ENCODE measurements around the gene LGSN.
A peak's percentile ranks its signal among the peaks of the same experiment; 100 is the strongest.
"Not testable (repeated sequence)": the region's sequence is repeated elsewhere in the genome, so short reads cannot be mapped to it uniquely, and the experiment has no call there.

LGSN gene

DNA sequence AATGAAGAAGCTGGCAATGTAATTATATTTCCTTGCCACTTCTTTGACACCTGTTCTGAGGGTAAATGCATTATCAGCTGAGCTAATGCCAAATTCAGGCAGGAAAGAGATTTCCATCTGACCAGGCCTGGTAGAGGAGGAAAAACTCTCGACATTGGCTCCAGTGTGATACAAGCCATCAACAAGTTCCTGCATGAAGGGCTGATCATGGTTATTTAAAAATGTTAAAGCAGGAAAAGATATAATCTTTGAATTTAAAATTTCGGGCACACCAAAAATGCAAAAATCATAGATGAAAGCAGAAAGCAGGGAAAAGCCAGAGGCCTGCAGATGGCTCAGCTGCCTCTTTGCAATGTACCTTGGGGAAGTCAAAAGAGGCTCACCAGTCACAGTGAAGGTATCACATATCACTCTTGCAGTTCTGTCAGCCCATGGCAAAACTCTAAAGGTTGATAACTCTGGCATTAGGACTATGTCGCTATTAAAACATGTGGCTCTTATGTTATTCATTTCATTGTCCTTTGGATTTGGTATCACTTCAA, 39.1 kb downstream of the LGSN start:
- DNase-seq (ENCODE audit: low read depth), result no peak
- no peak overlapping the region for H3K4me3 ChIP-seq (ENCODE audit: low read depth, low read length)
- no peak for TF ChIP-seq CTCF (conservative IDR thresholded peaks at IDR 0.05; ENCODE audit: low read depth, low read length)

DNA sequence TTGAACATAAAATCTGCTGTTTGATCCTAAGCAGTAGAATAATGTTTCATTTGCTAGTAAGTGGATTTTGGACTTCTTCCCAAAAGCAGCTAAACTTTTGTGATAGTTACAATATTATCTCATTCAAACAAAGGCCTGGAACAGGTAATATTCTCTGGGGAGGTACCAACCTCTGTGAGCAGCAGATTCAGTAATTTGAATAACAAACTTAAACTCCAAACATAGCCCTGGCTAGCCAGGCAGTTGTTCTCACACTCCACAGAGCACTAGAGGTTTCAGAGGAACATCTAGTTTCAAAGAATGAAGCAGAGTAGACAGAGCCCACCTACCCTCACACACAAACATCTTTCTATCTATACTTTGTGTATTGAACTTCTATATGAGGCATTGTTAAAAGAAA, 40.9 kb downstream of the LGSN start:
- no peak for TF ChIP-seq CTCF (conservative IDR thresholded peaks at IDR 0.05; ENCODE audit: low read depth, low read length)

DNA sequence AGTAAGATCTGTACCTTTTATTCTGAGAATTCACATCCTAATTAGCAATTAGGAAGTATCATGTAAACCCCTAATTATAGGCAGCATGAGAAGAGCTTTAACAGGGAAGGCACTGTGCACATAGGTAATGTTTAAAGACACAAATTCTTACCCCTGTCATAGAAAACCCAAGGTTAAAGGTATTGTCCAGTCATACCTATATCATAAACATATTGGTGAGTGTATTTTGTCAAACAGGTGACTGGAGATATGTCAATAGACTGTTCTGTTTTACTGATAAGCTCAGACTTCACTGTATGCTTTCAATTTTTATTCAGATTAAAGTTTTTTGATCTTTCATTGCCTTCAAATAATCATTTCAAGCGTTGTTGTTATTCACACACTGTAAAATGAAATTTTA, 43.8 kb downstream of the LGSN start:
- no peak for DNase-seq (ENCODE audit: low read depth)
- no peak for TF ChIP-seq CTCF (conservative IDR thresholded peaks at IDR 0.05; ENCODE audit: low read depth, low read length)
- H3K4me3 ChIP-seq (ENCODE audit: low read depth, low read length), result no peak overlapping the region

More for the DNA sequence above, 40.9 kb downstream of the LGSN start:
- H3K4me3 ChIP-seq (ENCODE audit: low read depth, low read length), result no peak overlapping the region
- no peak for DNase-seq (ENCODE audit: low read depth)

DNA sequence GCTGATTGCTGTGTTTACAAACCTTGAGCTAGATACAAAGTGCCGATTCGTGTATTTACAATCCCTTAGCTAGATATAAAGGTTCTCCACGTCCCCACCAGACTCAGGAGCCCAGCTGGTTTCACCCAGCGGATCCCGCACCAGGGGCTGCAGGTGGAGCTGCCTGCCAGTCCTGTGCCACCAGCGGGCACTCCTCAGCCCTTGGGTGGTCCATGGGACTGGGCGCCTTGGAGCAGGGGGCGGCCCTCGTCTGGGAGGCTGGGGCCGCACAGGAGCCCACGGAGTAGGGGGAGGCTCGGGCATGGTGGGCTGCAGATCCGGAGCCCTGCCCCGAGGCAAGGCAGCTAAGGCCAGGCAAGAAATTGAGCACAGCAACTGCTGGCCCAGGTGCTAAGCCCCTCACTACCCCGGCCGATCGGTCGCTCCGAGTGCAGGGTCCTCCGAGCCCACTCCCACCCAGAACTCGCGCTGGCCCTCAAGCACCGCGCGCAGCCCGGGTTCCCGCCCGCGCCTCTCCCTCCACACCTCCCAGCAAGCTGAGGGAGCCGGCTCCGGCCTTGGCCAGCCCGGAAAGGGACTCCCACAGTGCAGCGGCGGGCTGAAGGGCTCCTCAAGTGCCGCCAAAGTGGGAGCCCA, 44.9 kb downstream of the LGSN start:
- H3K4me3 ChIP-seq (ENCODE audit: low read depth, low read length); DNase-seq (ENCODE audit: low read depth): not testable (repeated sequence)

DNA sequence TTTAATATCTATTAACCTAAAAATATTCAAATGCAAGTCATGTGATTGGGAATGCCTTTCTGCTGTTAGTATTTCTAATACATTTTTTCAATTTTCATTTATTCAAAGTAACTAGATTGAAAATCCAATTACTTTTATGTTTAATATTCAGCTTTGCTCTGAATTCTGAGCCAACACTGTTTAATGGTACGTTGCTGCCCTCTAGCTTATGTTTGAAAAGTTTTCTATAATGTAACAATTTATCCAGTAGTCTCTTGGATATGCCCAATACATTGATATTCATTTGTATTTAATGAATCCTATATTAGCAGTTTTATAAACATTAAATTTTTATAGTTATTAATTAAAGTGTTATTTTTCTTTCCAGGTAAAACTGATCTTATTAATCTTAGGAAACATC, 47.4 kb downstream of the LGSN start:
- DNase-seq (ENCODE audit: low read depth), result peak; percentile 50
- H3K4me3 ChIP-seq (ENCODE audit: low read depth, low read length), result no peak overlapping the region
- TF ChIP-seq CTCF (conservative IDR thresholded peaks at IDR 0.05; ENCODE audit: low read depth, low read length), result peak; percentile 27

GRCh38 chr6:63269470-63269869, 50.3 kb downstream of the LGSN start:
- no peak for TF ChIP-seq CTCF (conservative IDR thresholded peaks at IDR 0.05; ENCODE audit: low read depth, low read length)
- H3K4me3 ChIP-seq (ENCODE audit: low read depth, low read length), result no peak overlapping the region
- DNase-seq (ENCODE audit: low read depth), result no peak

DNA sequence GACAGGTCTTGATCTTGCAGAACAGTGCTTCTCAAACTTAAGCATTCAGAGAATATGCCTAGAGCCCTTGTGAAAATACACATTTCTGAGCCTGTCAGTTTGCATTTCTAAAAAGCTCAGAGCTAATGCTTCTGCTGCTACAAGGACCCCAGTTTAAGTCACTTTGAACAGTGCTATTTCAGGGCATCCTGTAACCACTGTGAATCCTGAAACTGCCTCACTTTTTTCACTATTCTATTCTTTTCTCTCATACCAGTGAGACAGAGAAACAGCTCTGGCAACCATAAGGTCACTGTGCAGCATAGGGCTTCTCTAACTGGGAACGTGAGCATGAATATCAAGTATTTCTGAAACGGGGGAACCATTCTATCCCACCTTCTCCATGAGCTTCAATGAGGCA, 51.2 kb downstream of the LGSN start:
- no peak for DNase-seq (ENCODE audit: low read depth)
- TF ChIP-seq CTCF (conservative IDR thresholded peaks at IDR 0.05; ENCODE audit: low read depth, low read length), result no peak
- no peak overlapping the region for H3K4me3 ChIP-seq (ENCODE audit: low read depth, low read length)
